HG03139 (cell line): ENCODE data around the gene KHDC3L.

Experiments
- ATAC-seq: cut with Tn5 transposase; IDR thresholded peaks from one replicate; pipeline ENCODE4 v1.9.1; 2021; ENCODE audit not compliant: unreplicated experiment

The KHDC3L gene, protein sequence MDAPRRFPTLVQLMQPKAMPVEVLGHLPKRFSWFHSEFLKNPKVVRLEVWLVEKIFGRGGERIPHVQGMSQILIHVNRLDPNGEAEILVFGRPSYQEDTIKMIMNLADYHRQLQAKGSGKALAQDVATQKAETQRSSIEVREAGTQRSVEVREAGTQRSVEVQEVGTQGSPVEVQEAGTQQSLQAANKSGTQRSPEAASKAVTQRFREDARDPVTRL

DNA sequence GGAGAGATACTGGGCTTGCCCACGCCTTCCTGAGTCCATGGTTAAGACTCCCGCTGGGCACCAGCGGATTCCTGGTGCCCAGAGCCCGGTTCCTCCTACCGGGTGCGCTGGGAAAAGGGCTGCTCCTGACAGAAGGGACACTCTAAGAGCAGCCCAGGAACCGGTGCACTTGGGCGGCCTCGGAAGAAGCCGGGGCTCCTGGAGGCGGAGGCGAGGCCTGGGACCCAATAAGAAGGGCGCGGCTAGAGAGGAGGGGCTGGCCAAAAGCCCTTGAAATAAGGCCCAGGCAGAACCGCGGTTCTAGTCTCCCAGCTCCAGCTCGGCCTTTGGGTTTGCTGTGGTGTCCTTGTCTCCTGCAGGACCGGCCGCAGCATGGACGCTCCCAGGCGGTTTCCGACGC, at the start of gene KHDC3L:
Gene KHDC3L, plus strand, starts transcription at position 301 of the 400 bp plus-strand sequence. Its CDS starts 72 bp downstream, at position 373.
- no peak for ATAC-seq

DNA sequence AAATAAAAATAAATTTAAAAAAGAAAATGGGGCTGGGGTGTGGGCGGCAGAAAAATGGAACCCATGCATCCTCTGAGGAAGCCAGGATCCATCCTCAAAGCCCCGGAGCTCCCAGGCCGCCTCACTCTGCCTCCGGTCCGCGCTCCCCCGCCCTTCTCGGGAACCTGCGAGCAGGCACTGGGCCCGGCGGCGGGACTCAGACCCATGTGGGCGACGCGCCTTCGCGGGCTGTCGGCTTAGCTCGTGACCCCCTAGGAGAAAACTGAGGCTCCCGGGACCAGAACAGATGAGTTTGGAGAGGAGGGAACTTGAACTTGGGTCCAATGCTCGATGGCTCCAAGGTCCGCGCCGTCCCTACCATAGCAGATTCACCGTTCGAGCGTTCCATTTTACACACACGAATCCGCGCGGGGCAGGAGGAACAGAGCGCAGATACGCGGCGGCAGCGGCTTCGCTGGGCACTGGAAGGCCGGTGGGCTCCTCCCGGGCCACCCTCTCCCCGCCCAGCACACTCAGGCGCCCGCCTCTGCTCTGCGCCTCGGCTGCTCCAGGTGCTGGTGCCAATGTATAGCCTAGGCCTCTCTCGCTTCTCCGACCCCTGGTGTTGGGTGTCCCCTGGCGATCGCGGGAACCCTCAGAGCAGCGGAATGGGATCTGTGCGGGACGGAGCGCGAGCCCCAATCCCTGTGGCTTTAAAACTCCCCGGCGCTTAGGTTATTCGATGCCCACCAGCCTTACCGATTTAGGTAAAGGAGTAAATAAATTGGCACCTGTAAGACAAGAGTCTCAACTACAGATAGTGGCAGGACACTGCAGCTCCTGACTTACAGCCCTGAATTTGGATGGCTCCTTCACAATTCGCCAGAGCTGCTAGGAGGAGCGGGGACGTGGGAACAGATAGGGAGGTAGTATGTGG, 47.6 kb upstream of the KHDC3L start:
- ATAC-seq: no peak

DNA sequence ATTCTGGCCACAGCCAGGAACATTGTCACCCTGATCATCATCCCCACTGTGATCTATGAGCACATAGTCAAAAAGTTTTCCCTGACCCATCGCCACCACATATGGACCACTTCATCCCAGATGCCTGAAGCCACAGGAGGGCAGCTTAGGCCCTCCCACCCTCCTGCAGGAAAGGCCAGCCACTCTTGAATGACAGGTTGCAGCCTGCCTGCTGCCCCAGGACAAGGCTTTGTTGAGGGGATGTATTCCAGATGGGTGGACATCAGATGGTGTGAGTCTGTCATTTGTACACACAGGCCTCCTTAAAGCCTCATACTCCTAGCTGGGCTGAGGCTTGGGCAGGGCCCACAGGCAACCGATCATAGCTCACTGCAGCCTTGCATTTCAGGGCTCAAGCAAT, 39.1 kb upstream of the KHDC3L start:
- ATAC-seq: no peak

DNA sequence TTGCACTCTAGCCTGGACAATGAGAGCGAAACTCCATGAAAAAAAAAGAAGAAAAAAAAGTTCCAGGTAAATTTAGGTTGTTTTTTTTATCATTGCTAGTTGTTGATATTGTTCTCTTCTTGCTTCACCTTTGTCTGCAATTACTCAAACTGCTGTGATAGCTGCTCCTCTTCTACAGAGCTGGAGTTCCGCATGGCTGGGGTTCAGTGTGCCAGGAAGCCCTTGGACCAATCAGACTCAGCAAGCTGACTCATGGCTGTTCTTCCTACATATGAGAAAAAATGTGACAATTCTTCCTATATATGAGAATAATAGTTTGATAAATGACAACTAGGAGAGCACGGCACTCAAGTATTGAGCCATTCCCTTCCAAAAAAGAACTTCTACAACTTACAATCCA, 36.8 kb upstream of the KHDC3L start:
- ATAC-seq: no peak

DNA sequence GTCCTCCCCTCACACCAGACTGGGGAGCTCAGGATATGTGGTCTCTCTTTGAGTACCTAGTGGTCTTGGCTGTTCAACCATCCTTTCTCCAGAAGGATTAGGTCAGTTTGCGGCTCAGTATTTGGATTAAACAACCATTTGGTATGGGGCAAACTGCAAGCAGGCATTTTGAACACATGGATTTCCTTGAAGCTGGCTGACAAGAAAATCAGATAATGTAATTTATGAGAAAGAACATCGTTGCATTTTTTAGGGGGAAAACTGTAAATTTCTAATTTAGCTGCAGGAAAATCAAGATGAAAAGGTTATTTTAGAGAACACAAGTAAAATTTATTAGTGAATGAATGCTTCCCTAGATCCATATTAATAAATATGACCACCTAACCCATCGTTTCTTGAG, 33.7 kb upstream of the KHDC3L start:
- ATAC-seq: no peak

DNA sequence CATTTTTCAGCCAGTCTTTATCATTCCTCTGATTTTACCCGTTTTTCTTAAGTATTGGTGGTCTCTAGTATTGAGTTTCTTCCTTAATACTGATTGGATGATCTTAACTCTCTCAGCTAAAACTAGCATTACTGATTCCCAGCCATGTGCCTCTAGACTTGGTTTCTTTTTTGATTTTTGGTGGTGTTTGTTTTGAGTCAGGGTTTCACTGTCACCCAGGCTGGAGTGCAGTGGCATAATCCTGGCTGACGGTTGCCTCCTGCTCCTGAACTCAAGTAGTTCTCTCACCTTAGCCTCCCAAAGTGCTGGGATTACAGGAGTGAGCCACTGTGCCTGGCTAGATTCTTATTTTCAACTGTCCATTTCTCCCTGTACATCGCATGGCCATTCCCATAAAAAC, 33.3 kb upstream of the KHDC3L start:
- ATAC-seq: no peak

DNA sequence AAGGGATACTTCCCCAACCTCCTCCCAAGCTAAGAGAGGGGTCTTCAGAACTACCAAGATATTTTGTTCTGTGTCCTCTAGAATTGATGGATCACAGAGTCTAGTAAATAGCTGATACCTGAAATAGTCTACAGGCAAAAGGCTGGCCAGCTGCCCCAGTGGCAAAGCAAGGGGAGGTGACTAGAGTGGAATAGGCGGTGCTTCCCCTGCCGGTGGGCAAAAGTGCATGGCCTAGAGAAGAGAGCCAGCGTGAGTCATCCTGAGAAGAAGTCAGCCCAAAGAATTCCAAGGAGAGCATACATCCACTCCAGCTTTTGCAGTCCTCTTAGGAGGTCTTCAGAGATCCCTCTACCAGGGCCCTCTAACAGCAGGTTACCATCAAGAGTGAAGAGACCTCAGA, 23.1 kb upstream of the KHDC3L start:
- ATAC-seq: no peak

DNA sequence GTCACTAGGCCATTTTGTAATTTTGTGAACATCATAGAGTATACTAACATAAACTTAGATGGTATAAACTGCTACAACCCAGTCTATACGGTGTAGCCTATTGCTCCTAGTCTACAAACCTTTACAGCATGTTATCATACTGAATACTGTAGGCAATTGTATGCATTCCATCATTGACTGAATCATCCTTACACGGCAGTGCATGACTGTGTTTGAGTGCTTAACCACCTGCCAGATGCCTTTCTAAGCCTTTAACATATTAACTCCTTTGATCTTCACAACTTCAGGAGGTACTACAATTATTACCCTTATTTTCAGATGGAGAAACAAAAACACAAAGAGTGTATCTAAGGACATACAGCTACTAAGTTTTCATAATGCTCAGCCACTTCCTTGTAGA, 22.4 kb upstream of the KHDC3L start:
- no peak for ATAC-seq

DNA sequence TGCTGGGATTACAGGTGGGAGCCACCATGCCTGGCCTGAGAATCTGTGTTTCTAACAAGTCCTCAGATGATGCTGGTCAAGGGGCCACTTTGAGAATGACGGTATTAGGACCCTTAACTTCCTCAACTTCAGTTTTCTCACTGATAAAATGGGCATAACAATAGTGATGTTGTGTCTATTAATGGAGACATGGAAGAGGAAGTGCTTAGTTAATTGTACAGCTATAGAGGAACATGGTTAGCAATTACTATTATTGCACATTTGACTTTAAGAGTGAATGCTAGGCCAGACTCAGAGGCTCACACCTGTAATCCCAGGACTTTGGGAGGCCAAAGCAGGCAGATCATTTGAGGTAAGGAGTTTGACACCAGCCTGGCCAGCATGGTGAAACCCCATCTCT, 21.1 kb upstream of the KHDC3L start:
- ATAC-seq: no peak

DNA sequence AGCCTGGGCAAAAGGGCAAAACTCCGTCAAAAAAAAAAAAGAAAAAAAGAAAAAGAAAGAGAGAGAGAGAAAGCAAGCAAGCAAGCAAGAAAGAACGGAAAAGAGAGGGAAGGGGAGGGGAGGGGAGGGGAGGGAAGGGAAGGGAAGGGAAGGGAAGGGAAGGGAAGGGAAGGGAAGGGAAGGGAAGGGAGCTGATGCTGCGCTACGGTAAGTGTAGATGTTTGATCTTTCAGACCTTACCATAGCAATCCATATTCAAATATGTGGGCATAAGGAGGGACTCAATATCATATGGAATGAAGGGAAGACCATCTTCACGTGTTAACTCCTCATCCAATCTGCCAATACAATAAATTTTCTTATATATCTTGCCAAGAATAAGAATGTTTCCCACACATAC, 20.3 kb upstream of the KHDC3L start:
- ATAC-seq: no peak

DNA sequence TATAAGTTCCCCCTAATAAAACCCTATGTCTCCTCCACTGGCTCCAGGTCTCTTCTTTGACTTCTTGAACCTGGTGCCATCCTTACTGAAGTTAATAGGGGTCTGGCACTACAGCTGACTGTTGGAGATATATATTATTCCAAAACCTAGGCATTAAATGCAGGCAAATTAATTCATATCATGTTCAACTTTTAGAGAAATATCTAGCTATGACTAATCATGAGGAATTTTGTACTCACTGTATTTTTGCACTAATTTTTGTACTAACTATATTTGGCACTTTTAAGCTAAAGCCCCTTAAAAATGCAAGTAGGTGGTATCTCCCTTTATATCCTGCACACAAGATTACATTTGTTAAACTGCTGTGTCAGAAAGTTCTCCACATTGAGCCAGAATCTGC, 19.3 kb upstream of the KHDC3L start:
- no peak for ATAC-seq

DNA sequence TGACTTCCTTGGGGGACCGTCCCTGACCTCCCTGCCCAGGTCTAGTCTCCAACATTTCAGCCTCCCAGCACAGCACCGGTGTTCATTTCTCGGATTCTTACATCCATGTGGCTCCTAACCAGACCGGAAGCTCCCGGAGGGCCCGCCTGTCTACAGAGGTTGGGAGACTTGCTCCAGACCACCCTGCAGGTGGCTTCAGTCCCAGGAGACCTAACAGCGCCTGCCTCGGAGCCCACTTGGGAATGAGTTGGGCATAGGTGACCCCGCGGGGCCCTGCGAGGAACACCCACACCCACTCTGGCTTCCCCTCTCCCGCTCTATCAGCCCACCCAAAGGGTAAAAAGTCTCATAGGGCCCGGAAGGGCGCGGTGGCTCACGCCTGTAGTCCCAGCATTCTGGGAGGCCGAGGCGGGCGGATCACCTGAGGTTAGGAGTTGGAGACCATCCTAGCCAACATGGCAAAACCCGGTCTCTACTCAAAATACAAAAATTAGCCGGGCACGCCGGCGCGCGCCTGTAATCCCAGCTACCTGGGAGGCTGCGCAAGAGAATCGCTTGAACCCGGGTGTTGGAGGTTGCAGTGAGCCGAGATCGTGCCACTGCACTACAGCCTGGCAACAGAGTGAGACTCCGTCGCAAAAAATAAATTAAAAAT, 13.8 kb upstream of the KHDC3L start:
- ATAC-seq: no peak

DNA sequence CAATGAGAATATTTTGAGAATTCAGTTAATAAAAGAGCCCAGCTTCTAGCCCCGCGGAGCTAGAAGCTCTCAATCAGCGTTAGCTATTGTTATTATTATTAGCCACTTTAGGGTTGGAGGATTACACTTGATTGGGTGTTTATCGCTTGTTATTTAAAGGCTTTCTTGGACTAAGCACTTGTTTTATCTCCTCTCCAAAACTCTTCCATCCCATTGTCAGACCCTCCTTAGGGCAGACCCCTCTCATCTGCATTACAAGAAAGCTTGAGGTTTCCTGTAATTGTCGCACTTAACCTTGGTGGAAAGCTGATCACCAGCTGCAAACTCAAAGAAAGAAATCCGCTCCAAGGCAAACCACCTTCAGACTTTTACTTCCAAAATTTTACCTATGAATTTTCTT, 13.1 kb upstream of the KHDC3L start:
- no peak for ATAC-seq

DNA sequence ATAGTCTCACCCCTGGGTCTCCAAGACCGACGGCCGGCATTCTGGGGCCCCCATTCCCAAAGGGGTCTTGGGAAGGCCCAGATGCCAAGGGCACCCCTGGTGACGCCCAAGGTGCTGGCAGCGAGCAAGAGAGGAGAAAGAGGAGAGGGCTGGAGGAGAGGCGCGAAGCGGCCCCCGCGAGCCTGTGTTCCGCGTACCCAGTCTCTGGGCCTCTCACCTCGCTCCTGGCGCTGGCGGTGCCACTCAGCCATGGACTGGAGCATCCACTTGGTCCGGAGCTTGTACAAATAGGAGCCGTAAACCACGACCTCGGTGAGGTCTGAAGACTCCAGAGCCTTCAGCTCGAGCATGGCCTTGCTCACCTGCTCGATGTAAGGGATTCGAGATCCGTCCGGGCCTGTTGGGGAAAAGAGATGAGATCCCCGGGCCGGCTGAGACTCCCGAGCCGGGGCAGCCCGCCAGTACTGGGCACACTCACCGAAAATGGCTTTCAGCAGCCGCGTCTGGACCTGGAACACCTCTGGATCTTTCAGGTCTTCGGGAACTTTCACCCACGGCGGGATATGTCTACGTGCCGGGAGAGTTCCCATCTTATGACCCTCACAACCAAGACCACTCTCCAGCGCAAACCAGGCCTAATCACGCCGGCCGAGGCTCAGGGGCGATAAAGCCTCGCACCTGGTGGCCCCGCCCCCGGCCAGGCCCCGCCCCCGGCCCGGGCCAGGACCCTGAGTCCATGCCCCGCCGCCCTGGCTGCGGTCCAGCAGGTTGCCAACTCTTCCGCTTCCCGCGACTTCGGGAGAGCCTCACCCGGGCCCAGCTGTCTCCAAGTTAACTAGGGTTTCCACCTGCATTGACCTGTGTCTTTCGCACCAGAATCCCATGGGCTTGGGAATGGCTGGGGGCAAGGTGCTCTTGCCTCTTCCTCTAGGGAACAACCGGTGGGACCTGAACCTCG, 8.5 kb upstream of the KHDC3L start, which contains the start of gene DPPA5:
Gene DPPA5, minus strand, starts transcription at position 641 of the 958 bp plus-strand sequence. Its CDS starts 51 bp downstream, at position 590.
- ATAC-seq: no peak

DNA sequence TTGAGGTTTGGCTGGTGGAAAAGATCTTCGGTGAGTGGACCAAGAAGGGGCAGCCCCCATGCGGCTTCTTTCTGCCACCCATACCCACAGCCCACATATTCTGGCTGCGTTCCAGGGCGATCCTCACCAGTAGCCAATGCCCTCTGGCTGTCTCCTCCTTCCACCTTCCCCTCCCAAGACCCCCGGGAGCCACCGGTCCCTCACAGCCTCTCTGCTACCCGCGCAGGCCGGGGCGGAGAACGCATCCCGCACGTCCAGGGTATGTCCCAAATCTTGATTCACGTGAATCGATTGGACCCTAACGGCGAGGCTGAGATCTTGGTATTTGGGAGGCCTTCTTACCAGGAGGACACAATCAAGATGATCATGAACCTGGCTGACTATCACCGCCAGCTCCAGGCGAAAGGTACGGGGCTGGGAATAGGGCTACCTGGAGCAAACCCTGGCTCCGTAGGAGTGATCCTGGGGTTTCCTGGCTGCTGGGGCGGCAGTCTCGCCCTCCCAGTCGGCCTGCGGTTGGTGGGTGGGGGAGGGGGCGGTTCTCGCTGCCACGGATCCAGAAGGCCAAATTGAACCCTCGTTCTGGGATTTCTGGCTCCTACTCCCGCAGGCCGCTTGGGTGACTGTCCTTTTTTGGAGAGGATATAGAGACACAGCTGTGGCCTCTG, 545 bp downstream of the KHDC3L start:
- ATAC-seq: no peak

DNA sequence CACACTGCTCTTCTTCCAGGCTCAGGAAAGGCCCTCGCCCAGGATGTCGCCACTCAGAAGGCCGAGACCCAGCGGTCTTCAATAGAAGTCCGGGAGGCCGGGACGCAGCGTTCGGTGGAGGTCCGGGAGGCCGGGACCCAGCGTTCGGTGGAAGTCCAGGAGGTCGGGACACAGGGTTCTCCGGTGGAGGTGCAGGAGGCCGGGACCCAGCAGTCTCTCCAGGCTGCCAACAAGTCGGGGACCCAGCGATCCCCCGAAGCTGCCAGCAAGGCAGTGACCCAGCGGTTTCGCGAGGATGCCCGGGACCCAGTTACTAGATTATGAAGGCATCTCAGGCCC, 1.0 kb downstream of the KHDC3L start:
- no peak for ATAC-seq

DNA sequence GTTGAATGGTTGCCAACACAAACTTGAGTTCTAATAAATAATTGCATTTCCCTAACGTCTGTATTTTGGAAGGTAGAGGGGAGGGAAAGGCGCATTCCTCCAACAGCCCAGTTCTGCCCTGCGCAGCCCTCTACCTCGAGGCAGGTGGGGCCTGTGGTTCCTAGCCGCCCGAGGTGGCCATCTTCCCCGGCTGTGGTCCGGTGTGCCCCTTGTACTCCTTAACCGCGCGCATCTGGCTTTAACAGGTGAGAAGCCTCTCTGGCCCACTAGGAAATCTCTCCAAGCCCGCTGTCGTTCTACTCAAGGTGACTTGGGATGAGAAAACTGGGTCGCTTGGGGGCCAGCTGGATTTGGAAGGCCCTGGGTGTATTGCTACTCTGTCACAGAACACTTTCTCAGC, 1.7 kb downstream of the KHDC3L start:
- no peak for ATAC-seq

DNA sequence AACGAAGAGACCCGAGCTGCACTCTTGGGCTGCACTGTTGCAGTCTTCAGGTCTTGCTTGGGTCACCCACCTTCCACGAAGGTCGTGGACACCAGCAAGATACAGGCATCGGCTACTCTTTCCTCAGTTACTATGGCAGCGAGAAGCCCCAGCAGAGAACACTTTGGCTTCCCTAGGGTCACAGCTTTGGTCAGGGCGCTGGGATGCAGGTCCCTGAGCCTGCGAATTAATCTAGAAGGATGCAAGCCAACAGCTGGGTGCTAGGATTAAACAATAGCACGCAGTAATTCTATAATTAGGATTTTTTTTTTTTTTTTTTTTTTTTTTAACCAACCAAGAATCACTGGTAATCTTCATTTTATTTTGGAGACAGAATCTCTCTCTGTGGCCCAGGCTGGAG, 2.1 kb downstream of the KHDC3L start:
- no peak for ATAC-seq

DNA sequence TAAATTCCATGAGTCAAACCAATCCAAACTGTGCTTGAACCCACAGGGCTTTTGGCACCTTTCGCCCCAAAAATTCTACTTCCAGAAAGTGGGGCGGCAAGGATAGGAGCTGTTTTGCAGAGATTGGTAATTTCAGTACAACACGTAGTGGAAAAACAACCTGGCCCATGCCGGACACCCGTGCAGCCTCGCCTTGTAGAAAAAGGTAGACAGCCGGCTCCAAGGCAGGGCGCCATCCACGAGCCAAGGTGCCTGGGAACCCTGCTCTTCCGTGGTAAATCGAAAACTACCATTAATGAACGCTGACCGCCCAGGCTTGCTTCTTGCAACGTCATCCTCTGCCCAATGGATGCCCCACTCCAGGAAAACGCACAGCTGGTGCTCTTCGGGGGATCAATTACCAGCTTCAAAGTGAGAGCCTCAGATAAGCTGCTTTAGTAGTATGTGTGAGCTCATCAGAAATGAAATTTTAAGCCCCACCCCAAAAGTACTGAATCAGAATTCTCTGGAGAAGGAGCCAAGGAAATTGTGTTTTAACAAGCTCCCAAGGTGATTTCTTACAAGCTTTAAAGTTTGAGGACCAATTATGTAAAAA, 5.4 kb downstream of the KHDC3L start:
- no peak for ATAC-seq

DNA sequence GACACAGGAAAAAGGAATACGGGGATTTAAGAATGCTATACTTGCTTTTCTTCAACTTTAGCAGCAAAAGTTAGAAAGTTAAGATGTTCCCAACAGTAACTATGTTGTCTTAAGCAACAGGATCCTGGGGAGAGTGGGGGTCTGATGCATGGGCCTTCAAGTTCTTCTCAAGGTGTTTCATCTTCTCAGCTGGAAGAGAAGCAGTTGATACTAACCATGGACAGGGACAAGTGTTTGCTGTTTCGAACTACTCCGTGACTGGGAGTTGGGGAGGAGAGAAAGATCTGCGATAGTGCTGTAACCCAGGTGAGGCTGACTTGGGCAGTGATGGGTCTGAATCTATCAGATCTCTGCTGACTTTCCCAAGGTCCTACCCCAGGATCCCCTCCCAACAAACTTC, 6.2 kb downstream of the KHDC3L start:
- ATAC-seq: no peak
